MM.1S (cell line): Measurements from ENCODE around the gene ATOH8.

Experiments used
- DNase-seq: peaks from one replicate; pipeline ENCODE4 v3.0.0-alpha.2; 2015
- H2AFZ ChIP-seq: fragments of 300-600 bp; sonication (generic); 2 replicates; pipeline ENCODE4 v1.6.0; 2016; ENCODE audit warnings: antibody characterized with exemption, low read length
- H3F3A ChIP-seq: fragments of 300-600 bp; sonication (generic); 2 replicates; pipeline ENCODE4 v1.6.1; 2016; ENCODE audit warnings: mild to moderate bottlenecking, antibody characterized with exemption, low read length, moderate library complexity, mixed read lengths; ENCODE audit not compliant: insufficient read depth
- H3K27ac ChIP-seq: fragments of 300-600 bp; sonication (generic); 2 replicates; pipeline ENCODE4 v1.5.1; 2016; ENCODE audit warnings: mild to moderate bottlenecking, low read length
- H3K27me3 ChIP-seq: fragments of 300-600 bp; sonication (generic); replicated peaks from 2 replicates; pipeline ENCODE4 v1.6.0; 2016; ENCODE audit warnings: low read length; ENCODE audit not compliant: insufficient read depth
- H3K36me3 ChIP-seq: fragments of 300-600 bp; sonication (generic); replicated peaks from 2 replicates; pipeline ENCODE4 v1.6.1; 2016; ENCODE audit warnings: mild to moderate bottlenecking, low read length, mixed read lengths; ENCODE audit not compliant: insufficient read depth
- H3K4me1 ChIP-seq: fragments of 300-600 bp; sonication (generic); 2 replicates; pipeline ENCODE4 v1.6.1; 2016; ENCODE audit warnings: low read length, mixed read lengths
- H3K4me2 ChIP-seq: fragments of 300-600 bp; sonication (generic); 2 replicates; pipeline ENCODE4 v1.6.0; 2016; ENCODE audit warnings: low read depth, low read length
- H3K4me3 ChIP-seq: fragments of 300-600 bp; sonication (generic); 2 replicates; pipeline ENCODE4 v1.5.1; 2016; ENCODE audit warnings: low read length, mixed read lengths
- H3K79me2 ChIP-seq: fragments of 300-600 bp; sonication (generic); 2 replicates; pipeline ENCODE4 v1.6.1; 2016; ENCODE audit warnings: mixed run types, low read length, mixed read lengths
- H3K9ac ChIP-seq: fragments of 300-600 bp; sonication (generic); 2 replicates; pipeline ENCODE4 v1.6.1; 2016; ENCODE audit warnings: low read length, mixed read lengths
- H3K9me2 ChIP-seq: fragments of 300-600 bp; sonication (generic); replicated peaks from 2 replicates; pipeline ENCODE4 v1.6.1; 2016; ENCODE audit warnings: mild to moderate bottlenecking, low read length, mixed read lengths; ENCODE audit not compliant: insufficient read depth
- H3K9me3 ChIP-seq: fragments of 300-600 bp; sonication (generic); replicated peaks from 2 replicates; pipeline ENCODE4 v1.6.1; 2016; ENCODE audit warnings: mild to moderate bottlenecking, low read length, mixed read lengths; ENCODE audit not compliant: insufficient read depth
- H4K20me1 ChIP-seq: fragments of 300-600 bp; sonication (generic); 2 replicates; pipeline ENCODE4 v1.6.1; 2016; ENCODE audit warnings: mild to moderate bottlenecking, low read length, moderate library complexity, mixed read lengths; ENCODE audit not compliant: insufficient read depth
- CTCF ChIP-seq: fragments of 300-600 bp; sonication (generic); IDR thresholded peaks from 2 replicates; pipeline ENCODE4 v1.5.1; 2016; ENCODE audit warnings: antibody characterized with exemption, low read length, mixed read lengths
- EZH2 ChIP-seq: fragments of 300-600 bp; sonication (generic); optimal IDR thresholded peaks from 2 replicates; pipeline ENCODE3; 2017; ENCODE audit warnings: low read depth, mild to moderate bottlenecking, antibody characterized with exemption, low read length, mixed read lengths
- EZH2phosphoT487 ChIP-seq: fragments of 300-600 bp; sonication (generic); IDR thresholded peaks from 2 replicates; pipeline ENCODE4 v1.6.1; 2018; ENCODE audit warnings: antibody characterized with exemption, low read length

ATOH8 gene

GRCh38 chr2:85754313-85755095, 713 bp downstream of the ATOH8 start:
- H3K27ac ChIP-seq = no peak overlapping the region
- peaks cover under 1% of the 10 kb centered on the region for H3K4me1 ChIP-seq
- H3K79me2 ChIP-seq = no peaks in the 10 kb centered on the region
- H3F3A ChIP-seq = no peaks in the 10 kb centered on the region; the same call in 1 of the 2 replicates
- H3K9me2 ChIP-seq = no peaks in the 10 kb centered on the region
- TF ChIP-seq CTCF (0 out of 2 replicates have a peak, but pooled peaks have one; percentile 5), EZH2 (no peak)
- no peaks in the 10 kb centered on the region for H3K36me3 ChIP-seq
- H3K4me3 ChIP-seq = peak overlapping the region; percentile 58
- peak; percentile 15 for DNase-seq
- H3K27me3 ChIP-seq = peaks cover 44% of the 10 kb centered on the region
- peak overlapping the region; percentile 66; the same call in 1 of the 2 replicates for H2AFZ ChIP-seq
- no peak overlapping the region for H3K9ac ChIP-seq
- H4K20me1 ChIP-seq = no peaks in the 10 kb centered on the region
- peak overlapping the region; percentile 90 for H3K4me2 ChIP-seq
- no peaks in the 10 kb centered on the region for H3K9me3 ChIP-seq

- DNase-seq = no peak
- no peak for TF ChIP-seq EZH2
- H3K4me3 ChIP-seq = peak overlapping the region; percentile 58
- no peak overlapping the region for H2AFZ ChIP-seq
- H3K36me3 ChIP-seq = no peaks in the 10 kb centered on the region
- peak overlapping the region; percentile 90 for H3K4me2 ChIP-seq
- H3K27me3 ChIP-seq = peaks cover 44% of the 10 kb centered on the region
- no peaks in the 10 kb centered on the region for H4K20me1 ChIP-seq
- no peak overlapping the region for H3K27ac ChIP-seq
- no peaks in the 10 kb centered on the region for H3K9me3 ChIP-seq
- H3F3A ChIP-seq = no peaks in the 10 kb centered on the region
- no peaks in the 10 kb centered on the region for H3K9me2 ChIP-seq
- H3K79me2 ChIP-seq = no peaks in the 10 kb centered on the region
- H3K9ac ChIP-seq = no peak overlapping the region
- no peaks in the 10 kb centered on the region for H3K4me1 ChIP-seq
These were observed 1.6 kb downstream of the ATOH8 start for GRCh38 chr2:85755122-85756027.

GRCh38 chr2:85756195-85756594, 2.4 kb downstream of the ATOH8 start:
- no peak for DNase-seq
- H2AFZ ChIP-seq = no peak overlapping the region
- no peak overlapping the region for H3K4me3 ChIP-seq
- no peak for TF ChIP-seq EZH2phosphoT487
- no peak for TF ChIP-seq EZH2
- TF ChIP-seq CTCF = no peak
- no peaks in the 10 kb centered on the region for H4K20me1 ChIP-seq
- no peaks in the 10 kb centered on the region for H3K36me3 ChIP-seq
- no peaks in the 10 kb centered on the region for H3K9me3 ChIP-seq
- no peak overlapping the region for H3K27ac ChIP-seq
- no peak overlapping the region for H3K9ac ChIP-seq
- H3K27me3 ChIP-seq = peaks cover 41% of the 10 kb centered on the region
- H3K79me2 ChIP-seq = no peaks in the 10 kb centered on the region
- H3K9me2 ChIP-seq = no peaks in the 10 kb centered on the region
- no peaks in the 10 kb centered on the region for H3K4me1 ChIP-seq
- no peaks in the 10 kb centered on the region for H3F3A ChIP-seq
- no peak overlapping the region for H3K4me2 ChIP-seq
